HG03196 (cell line): Measurements from ENCODE around the gene CISD1.

ENCODE experiments used
- ATAC-seq: cut with Tn5 transposase; IDR thresholded peaks from one replicate; pipeline ENCODE4 v1.9.1; 2021; ENCODE audit not compliant: unreplicated experiment

CISD1 gene

GRCh38 chr10:58265249-58265648, 3.7 kb upstream of the CISD1 start:
- ATAC-seq: no peak

GRCh38 chr10:58266003-58266825, 2.7 kb upstream of the CISD1 start:
- ATAC-seq: peak; percentile 24

DNA sequence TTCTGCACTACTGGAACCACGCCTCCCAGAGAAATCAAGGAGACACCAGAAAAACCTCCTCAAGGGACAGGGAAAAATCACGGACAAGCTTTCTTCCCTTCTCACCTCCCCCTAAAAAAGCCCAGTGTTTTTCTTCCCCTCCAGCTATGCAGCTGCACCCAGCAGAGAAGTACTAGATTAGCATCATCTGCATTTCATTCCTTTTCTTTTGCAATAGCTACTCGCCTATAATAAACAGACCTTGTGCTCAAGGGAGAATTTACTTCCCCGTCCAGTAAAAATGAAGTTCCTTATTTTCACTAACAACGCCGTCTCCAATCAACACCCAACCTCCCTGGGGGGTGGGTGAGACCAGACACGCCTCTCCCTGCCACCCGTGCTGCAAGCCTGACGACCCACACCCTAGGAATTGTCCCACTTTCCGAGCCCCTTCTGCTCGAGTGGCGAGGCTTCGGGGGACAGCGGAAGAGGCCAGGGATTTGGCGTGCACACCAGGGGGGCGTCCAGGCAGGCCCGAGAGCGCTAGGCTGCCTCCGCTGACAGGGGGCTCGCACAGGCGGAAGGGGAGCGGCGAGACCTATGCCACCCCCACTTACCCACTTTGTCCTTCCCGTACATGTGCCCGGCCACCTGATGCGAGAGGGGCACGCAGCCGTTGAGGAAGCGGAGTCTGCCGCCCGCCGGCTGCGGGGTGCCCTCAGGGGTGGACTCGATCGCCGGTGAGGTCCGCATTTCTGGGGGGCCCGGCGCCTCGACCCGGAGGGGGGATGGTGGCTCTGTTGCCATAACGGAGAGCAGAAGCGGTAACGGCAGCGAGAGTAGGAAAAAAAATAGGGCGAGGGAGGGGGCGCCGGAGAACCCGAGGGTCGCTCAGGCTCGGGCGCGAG, 1.9 kb upstream of the CISD1 start:
- no peak for ATAC-seq

DNA sequence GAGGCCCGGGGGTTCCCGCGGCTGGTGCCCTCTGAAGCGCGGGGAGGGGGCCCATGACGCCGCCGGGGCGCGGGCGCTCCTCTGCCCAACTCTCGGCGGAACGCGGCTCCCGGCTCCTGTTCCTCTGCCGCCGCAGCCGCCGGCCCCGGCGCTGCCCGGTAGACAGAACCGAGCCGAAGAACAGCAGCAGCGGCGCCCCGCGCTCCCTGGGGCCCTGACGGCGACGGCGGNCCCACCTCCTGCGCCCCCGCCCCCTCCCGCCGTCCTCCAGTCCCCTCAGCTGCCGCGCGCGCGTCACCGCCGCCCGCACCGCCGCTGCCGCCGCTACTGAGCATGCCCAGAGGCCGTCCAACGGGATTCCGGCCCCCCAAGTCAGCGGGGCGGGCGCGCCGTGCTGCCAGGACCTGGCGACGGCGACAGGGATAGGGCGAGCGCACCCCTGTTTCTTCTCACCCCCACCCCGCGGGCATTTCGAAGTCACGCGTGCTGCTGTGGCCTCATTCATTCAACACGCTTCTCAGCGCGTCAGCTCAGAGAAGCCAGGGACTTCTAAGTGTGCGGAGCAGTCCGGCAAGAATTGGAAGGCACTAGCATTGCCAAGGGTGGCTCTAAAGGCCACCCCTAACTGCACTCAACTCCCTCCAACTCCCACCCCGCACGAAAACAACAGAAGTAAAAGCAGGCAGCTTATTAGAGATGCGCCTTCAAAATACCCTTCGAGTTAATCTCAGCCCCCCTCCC, 1.1 kb upstream of the CISD1 start, which contains the start of gene IPMK:
Gene IPMK, minus strand, starts transcription at position 182 of the 741 bp plus-strand sequence. CDS start 283 bp downstream, outside the sequence.
- peak; percentile 65 for ATAC-seq

- peak; percentile 2 for ATAC-seq
Measured at GRCh38 chr10:58268454-58268945, 462 bp upstream of the CISD1 start.

GRCh38 chr10:58269782-58270290, 874 bp downstream of the CISD1 start:
- ATAC-seq: no peak

DNA sequence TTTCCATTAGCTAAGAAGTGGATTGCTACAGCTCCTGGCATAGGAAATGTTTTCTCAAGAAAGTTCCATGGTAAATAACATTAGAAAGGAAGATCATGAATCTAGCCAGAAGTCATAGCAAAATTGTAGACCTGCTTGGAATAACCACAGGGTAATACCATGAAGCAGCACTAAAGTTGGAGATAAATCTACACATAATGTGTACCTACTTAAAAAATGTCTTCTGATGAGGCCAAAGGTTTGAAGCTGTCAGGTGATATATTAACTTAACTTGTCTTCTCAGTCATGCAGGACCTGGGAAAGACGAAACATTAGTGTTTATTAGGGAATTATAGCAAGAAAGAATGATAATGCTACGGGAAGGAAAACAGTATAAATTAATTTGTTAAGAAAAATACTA, 6.3 kb downstream of the CISD1 start:
- ATAC-seq: no peak

DNA sequence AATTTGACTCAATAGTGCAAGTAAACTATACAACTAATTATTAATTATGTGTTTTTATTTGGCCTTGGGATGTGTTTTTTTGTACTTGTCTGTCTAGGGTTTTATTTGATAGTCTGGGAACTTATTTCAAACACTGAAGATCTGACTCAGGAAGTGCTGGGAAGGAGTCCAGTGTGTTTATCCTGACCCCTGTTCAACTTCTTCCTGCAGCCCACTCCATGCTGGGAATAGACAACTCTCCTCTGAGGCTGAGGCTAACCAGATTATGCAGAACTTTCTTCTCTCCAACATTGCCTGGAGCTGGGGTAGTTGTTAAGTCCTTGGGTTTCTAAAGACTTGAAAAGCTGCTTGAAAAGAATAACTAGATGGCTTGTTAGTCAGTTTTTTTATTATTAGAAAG, 6.9 kb downstream of the CISD1 start:
- ATAC-seq: no peak

DNA sequence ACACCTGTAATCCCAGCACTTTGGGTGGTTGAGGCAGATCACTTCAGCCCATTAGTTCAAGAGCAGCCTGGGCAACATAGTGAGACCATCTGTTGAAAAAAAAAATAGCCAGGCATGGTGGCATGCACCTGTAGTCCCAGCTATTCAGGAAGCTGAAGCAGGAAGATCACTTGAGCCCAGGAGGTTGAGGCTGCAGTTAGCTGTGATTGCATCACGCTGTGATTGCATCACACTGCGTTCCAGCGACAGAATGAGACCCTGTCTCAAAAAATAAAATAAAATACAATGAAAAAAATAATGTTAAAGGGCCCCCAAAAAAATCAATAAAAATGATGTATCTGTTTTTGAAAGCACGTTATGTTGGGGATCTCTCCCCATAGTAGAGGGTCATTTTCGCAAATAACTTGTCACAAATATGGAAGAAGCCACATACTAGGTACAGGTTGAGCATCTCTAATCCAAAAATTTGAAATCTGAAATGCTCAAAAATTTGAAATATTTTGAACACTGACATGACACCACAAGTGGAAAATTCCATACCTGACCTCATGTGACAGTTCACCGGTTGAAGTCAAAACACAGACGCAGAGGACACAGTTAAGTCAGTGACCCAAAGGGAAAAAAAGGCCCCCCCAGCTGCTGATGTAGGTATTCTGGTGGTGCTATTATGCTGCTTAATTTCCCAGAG, 9.5 kb downstream of the CISD1 start:
- ATAC-seq: no peak

GRCh38 chr10:58278962-58279307, 10.0 kb downstream of the CISD1 start:
- ATAC-seq: no peak

- ATAC-seq: no peak
Measured at GRCh38 chr10:58280477-58280876, 11.5 kb downstream of the CISD1 start.

GRCh38 chr10:58281092-58281752, 12.3 kb downstream of the CISD1 start:
- no peak for ATAC-seq

- ATAC-seq: peak; percentile 98
Measured at GRCh38 chr10:58282615-58283014, 13.7 kb downstream of the CISD1 start.

DNA sequence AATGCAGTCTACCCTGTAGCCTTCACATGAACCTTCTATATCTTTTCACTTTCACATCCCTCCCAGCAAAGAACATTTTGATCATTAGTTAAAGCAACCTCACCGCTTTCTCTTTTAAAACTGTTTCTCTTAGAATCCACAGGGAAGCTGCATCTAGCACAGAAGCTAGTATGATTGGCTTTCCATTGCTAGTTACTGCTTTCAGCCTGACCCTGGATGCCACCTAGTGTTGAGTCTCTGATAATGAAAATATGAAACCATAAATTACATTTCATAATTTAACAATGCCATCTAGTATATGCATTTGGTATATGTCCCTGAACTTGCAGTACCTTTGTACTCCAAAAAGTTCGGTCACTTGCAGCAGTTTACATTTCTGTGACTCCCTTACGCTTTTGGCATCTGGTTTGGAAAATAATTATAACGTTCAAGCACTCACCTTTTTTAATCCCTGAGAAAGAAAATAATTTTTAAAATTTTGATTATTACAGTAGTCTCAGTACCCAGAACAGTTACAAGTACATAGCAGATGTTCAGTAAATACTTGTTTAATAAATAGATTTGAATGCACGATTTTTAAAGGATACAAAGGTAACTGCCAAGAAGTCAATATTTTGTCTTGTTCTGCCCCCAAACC, 22.7 kb downstream of the CISD1 start:
- peak; percentile 77 for ATAC-seq

DNA sequence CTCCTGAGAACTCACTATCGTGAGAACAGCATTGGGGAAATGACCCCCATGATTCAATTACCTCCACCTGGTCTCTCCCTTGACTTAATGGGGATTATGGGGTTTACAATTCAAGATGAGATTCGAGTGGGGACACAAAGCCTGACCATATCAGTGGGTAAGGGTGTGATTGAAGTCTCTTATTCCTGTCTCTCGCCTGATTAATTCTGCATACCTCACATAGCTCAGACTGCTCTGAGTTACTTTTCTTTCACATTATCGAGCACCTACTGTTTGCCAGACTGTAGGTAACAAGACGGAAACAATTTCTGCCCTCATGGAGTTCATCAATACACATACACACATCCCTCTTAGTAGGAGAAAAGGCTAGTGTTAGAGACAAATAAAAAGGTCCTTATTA, 25.0 kb downstream of the CISD1 start:
- no peak for ATAC-seq

DNA sequence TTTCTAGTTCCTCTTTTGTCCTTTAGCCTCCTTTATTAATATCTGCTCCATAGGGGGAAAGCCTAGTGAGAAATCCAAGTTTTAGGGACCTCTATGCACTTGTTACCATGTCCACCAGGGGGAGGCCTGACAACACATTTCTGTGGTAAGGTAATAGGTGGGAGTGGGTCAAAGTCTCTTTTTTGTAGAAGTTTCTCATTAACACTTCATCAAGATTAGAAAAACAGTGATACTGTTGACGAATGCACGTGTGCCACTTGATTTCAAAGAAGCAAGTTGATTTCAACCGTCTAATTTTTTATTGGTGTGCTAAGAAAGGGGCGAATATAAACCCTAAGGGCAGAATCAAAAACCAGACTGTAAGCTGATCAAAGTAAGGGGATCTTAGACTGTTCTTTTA, 30.6 kb downstream of the CISD1 start:
- peak; percentile 93 for ATAC-seq

DNA sequence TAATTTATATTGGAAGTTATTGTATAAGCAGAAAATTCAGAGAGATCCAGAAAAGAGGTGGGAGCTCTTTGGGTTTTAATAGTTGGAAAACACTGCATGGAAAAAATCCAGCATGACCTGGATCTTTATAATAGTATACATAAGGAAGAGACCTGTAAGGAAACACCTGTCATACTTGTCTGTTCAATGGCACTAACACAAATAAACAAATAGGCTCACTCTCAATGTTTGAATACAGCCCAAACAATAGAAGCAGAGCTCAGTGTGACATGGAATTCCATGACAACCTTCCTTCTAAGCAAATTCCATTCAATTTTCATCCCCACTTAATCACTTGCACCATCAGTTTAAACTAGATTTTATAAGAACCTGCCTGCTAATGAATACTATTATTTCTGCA, 31.7 kb downstream of the CISD1 start:
- no peak for ATAC-seq

- no peak for ATAC-seq
Measured at GRCh38 chr10:58302254-58302653, 33.3 kb downstream of the CISD1 start.

DNA sequence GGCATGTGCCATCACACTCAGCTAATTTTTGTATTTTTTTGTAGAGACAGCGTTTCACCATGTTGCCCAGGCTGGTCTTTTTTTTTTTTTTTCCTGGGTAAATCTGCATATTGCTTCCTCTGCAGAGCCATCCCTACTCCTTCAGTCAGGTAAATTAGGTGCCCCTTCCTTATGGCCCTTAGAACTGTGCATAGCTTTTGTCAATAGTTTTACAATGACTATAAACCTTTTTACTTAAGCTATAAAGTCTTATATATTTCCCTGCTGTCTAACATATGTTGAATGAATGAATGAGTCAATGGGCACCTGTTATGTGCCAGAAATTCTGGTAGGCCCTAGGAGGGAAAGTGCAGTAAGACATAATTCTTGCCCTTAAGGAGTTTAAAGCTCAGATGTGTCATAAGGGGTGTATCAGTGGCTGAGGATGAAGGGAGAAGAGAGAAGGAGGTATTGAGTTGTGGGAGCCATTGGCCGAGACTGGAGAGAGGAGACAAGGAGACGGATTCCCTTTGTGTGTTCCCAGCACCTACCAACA, 35.2 kb downstream of the CISD1 start:
- ATAC-seq: no peak
